ENCODE measurements around the gene MPDU1.

MPDU1 gene

DNA sequence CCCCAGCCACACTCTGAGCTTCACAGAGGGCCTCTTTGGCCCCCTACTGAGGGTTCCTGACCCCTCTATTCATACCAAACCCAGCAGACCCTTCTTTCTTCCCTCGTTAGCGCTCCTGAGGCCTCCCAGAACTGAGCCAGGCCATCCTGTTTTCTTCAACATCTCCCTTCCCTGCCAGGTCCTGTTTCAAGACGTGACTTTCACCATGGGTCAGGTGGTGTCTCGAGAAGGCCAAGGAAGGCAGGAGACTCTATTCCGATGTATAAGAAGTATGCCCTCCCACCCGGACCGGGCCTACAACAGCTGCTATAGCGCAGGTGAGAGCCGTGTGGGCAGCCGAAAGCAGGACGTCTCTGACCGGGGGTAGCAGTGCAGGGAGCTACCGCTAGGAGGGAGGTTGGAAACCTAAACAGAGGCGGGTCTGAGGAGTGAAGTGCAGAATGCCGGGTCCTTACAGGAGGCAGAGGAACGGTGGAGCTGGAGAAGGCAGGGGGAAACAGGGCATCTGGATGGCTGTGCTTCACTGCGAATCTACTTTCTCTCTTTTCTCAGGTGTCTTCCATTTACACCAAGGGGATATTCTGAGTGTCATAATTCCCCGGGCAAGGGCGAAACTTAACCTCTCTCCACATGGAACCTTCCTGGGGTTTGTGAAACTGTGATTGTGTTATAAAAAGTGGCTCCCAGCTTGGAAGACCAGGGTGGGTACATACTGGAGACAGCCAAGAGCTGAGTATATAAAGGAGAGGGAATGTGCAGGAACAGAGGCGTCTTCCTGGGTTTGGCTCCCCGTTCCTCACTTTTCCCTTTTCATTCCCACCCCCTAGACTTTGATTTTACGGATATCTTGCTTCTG, 23.3 kb upstream of the MPDU1 start:
- peak in 3 of 5 donors; percentile 44 to 60 (median 44) for DNase-seq

GRCh38 chr17:7561028-7561575, 22.6 kb upstream of the MPDU1 start:
- peak; percentile 68 to 82 (median 81) for DNase-seq

GRCh38 chr17:7561589-7562207, 22.0 kb upstream of the MPDU1 start, which contains the start of gene SENP3:
TSS of gene SENP3 (plus strand) at chr17:7561919. CDS start at chr17:7563077, 1,158 bp downstream.
- peak; percentile 86 to 95 (median 88) for DNase-seq

DNA sequence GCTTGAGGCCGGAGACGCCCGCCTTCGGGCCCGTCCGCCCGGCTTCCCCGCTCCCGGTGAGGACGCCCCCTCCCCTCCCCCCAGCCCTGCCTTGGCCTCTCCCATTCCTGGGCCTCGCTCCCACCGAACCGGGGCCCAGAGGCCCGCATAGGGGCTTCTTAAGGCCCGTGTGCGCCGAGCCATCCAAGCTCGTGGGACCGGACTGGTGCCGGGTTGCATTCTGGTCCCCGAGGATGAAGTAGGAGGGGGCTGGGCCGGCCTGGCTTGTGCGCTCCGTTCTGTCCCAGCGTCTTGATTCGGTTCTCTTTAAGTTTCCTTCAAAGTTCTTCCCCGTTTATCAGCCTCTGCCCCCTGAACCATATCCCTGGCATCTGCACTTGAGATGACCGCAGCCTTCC, 21.4 kb upstream of the MPDU1 start:
- DNase-seq, result no peak

DNA sequence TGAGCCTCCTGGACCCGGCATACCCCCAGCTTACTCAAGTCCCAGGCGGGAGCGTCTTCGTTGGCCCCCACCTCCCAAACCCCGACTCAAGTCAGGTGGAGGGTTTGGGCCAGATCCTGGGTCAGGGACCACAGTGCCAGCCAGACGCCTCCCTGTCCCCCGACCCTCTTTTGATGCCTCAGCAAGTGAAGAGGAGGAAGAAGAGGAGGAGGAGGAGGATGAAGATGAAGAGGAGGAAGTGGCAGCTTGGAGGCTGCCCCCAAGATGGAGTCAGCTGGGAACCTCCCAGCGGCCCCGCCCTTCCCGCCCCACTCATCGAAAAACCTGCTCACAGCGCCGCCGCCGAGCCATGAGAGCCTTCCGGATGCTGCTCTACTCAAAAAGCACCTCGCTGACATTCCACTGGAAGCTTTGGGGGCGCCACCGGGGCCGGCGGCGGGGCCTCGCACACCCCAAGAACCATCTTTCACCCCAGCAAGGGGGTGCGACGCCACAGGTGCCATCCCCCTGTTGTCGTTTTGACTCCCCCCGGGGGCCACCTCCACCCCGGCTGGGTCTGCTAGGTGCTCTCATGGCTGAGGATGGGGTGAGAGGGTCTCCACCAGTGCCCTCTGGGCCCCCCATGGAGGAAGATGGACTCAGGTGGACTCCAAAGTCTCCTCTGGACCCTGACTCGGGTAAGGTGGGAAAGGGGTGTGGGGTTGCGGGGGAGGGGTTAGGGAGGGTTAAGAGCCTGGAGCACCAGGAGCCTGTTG, 20.4 kb upstream of the MPDU1 start:
- no peak for DNase-seq

DNA sequence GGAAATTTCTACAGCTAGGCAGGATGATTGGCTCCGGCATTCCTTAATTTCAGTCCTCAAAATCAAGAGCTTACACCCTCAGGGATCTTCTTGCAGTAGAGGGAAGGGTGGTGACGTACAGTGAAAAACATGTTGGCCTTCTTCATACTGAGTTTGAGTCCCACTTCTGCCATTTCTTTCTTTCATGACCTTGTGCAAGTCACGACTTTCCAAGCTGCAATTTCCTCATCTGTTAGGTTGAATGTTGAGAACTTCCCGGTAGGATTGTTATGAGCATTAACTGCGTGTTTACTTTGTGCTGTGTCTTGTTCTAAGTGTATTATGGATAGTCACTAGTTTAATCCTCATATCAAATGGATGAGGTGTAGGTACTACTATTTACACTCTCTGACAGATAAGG, 14.1 kb upstream of the MPDU1 start:
- DNase-seq, result no peak

GRCh38 chr17:7570351-7570750, 13.3 kb upstream of the MPDU1 start:
- DNase-seq, result no peak

DNA sequence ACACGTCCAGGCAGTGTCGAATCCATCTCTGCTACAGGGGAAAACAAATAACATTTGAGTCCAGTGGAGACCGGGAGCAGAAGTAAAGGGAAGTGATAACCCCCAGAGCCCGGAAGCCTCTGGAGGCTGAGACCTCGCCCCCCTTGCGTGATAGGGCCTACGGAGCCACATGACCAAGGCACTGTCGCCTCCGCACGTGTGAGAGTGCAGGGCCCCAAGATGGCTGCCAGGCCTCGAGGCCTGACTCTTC, 11.4 kb upstream of the MPDU1 start:
- DNase-seq, result no peak

DNA sequence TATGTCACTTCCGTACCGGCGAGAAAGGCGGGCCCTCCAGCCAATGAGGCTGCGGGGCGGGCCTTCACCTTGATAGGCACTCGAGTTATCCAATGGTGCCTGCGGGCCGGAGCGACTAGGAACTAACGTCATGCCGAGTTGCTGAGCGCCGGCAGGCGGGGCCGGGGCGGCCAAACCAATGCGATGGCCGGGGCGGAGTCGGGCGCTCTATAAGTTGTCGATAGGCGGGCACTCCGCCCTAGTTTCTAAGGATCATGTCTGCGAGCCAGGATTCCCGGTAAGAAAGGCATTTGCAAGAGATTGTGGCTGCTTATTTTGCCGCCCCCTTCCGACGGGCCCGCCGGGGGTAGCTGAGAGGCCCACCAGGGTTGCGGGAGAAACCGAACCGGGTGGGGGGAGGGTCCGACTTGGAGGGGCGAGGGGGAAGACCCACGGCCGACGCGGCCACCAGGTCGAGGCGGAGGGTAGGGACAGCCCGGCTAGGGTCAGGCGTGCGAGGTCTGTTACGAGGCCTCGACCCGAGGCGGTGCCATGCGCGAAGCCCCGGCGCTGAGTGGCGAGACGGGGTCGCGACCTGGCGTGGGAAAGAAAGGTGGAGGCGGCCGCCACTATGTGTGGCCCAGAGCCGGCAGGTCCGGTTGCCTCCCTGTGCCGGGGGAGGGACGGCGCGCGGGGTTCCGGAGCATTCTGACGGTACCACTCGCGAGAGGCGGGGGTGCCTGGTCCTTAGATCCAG, 10.9 kb upstream of the MPDU1 start:
- peak; percentile 99 to 100 (median 99) for DNase-seq

DNA sequence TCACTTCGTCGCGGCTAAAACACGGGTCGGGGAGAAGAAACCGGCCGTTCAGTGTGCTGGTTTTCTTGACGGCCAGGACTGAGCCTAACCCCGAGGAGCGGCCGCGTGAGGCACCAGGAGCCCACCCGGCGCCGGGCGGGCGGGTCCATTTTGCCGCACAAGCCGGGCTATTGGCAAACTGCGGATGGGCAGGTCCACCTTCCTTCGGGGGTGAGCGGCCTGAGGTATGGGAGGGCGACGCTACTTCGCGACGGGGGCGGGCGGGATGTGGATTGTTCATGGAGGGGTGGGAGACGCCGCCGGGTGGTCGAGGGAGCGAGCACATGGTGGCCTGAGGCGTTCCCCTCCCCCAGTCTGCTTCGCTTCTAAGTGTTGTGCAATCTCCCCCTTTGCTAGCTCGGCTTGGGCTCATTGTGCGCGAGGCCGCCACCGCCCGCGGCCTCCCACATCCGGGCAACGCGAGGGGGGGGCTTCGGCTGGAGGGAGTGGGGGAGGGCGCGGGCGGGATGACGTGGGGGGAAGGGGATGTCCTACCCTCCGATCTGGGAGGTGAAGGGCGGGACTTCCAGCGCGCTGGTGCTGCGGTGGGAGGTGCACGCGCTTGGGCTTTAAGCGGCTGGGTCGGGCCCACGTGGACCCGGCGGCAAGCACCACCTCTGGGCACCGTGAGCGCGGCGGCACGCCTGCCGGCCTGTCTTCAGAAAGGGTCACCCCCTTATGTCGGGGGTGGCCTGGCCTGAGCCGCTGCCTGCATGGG, 10.2 kb upstream of the MPDU1 start:
- DNase-seq, result peak; percentile 86 to 96 (median 90)

DNA sequence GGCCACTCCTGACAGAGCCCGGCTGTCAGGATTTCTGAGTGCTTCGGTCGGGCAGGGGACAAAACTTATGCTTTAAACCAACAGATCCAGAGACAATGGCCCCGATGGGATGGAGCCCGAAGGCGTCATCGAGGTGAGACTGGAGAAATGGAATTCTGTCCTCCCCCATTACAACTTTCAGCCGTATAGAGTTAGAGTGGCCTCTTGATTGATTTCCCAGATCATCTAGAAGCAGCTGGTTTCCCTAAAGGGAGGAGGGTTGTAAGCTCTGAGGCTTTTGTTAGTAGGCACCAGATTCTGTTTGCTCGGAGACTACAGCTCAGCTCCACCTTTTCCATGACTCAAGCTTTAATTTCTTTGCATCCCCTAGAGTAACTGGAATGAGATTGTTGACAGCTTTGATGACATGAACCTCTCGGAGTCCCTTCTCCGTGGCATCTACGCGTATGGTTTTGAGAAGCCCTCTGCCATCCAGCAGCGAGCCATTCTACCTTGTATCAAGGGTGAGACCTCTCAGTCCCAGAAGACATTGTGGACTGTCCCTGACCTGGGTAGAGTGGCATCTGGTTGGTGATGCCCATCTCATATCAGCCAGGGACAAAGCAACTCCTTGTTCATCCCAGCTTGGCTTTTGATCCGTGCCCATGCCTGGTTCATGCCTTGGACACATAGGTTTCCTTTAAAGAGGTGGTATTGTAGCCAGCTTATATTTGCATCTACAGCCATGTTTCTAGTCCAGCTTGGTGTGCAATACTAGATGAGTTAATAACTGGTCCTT, 9.3 kb upstream of the MPDU1 start:
- DNase-seq, result no peak

- no peak for DNase-seq
These were observed 8.2 kb upstream of the MPDU1 start for GRCh38 chr17:7575481-7575883.

GRCh38 chr17:7575959-7576358, 7.7 kb upstream of the MPDU1 start:
- DNase-seq, result no peak

- no peak for DNase-seq
These were observed 7.2 kb upstream of the MPDU1 start for GRCh38 chr17:7576432-7576937.

GRCh38 chr17:7577327-7578199, 6.1 kb upstream of the MPDU1 start:
- no peak for DNase-seq

- peak in 1 of 5 donors; percentile 78 for DNase-seq
These were observed 4.4 kb upstream of the MPDU1 start, which contains the start of gene CD68 for GRCh38 chr17:7579001-7579833. TSS of gene CD68 (plus strand) at chr17:7579638. CDS start at chr17:7579678, 40 bp downstream.

GRCh38 chr17:7579834-7580603, 3.6 kb upstream of the MPDU1 start:
- no peak for DNase-seq

Data from T-helper 1 cell (primary cell).